SK-N-SH (cell line): ENCODE data around the gene MAP2K3. TPM values are rescaled to one million over a fixed set of nuclear protein-coding genes. Genes with fewer than 3 reads are reported as not detected.
"Not testable (repeated sequence)": the region's sequence is repeated elsewhere in the genome, so short reads cannot be mapped to it uniquely, and the experiment has no call there.

Experiments used
- CTCF ChIA-PET: fragments of 300-600, 350-600 bp; formaldehyde crosslinking; extraction: SDS; loops from one replicate; lab custom pipeline; 2021; lab: Yijun Ruan, JAX
- POLR2A ChIA-PET: fragments of 350-600 bp; sonication (Branson Sonifier 250); formaldehyde crosslinking; extraction: SDS; loops from one replicate; lab custom pipeline; 2020; ENCODE audit warnings: antibody characterized with exemption, inconsistent platforms; lab: Yijun Ruan, JAX
- DNase-seq: peaks from one replicate; pipeline ENCODE4 v3.0.0; 2012
- H2AFZ ChIP-seq: fragments of 200-600 bp; sonication (generic); 2 replicates; pipeline ENCODE4 v1.8.1; 2016; ENCODE audit warnings: antibody characterized with exemption, mild to moderate bottlenecking, low read depth
- H3F3A ChIP-seq: fragments of 200-600 bp; sonication (generic); replicated peaks from 2 replicates; pipeline ENCODE3; 2016; ENCODE audit warnings: antibody characterized with exemption, mild to moderate bottlenecking; ENCODE audit not compliant: insufficient read depth
- H3K27ac ChIP-seq, 2 experiments: fragments of 200-500 bp in 1 of 2; fragments of 200-600 bp in 1 of 2; sonication (Bioruptor generic) in 1 of 2; sonication (generic), shearing (Covaris generic) in 1 of 2; 2 replicates each; pipeline versions ENCODE4 v1.5.1 to v1.6.1; 2014 to 2016; ENCODE audit warnings: low read depth in 2 of 2, inconsistent platforms in 1 of 2, low read length in 1 of 2, mild to moderate bottlenecking in 1 of 2, mixed read lengths in 1 of 2
- H3K27me3 ChIP-seq: fragments of 200-600 bp; sonication (generic), shearing (Covaris generic); 2 replicates; pipeline ENCODE4 v1.6.1; 2016; ENCODE audit warnings: mixed run types; ENCODE audit not compliant: insufficient read depth
- H3K36me3 ChIP-seq, 2 experiments: fragments of 200-500 bp in 1 of 2; fragments of 200-600 bp in 1 of 2; sonication (Bioruptor generic) in 1 of 2; sonication (generic) in 1 of 2; replicated peaks in 1 of 2; 2 replicates each; pipeline versions ENCODE3 to v1.5.1; 2014 to 2016; ENCODE audit warnings: low read length in 1 of 2, mild to moderate bottlenecking in 1 of 2; ENCODE audit not compliant: insufficient read depth in 2 of 2, control insufficient read depth in 1 of 2
- H3K4me1 ChIP-seq, 2 experiments: fragments of 200-500 bp in 1 of 2; fragments of 200-600 bp in 1 of 2; sonication (Bioruptor generic) in 1 of 2; sonication (generic), shearing (Covaris generic) in 1 of 2; 2 replicates each; pipeline versions ENCODE4 v1.5.1 to v1.6.1; 2014 to 2016; ENCODE audit warnings: low read depth in 1 of 2, low read length in 1 of 2, mixed run types in 1 of 2; ENCODE audit not compliant: insufficient read depth in 2 of 2, control insufficient read depth in 1 of 2
- H3K4me2 ChIP-seq: fragments of 200-600 bp; sonication (generic), shearing (Covaris generic); 2 replicates; pipeline ENCODE4 v1.6.1; 2017; ENCODE audit warnings: mixed run types
- H3K4me3 ChIP-seq, 2 experiments: fragments of 200-500 bp in 1 of 2; fragments of 200-600 bp in 1 of 2; sonication (Bioruptor generic) in 1 of 2; sonication (generic), shearing (Covaris generic) in 1 of 2; 2 replicates each; pipeline versions ENCODE4 v1.5.1 to v1.8.1; 2014 to 2016; ENCODE audit warnings: low read depth in 2 of 2, inconsistent platforms in 1 of 2, low read length in 1 of 2, mild to moderate bottlenecking in 1 of 2, mixed read lengths in 1 of 2, moderate library complexity in 1 of 2
- H3K79me2 ChIP-seq: fragments of 200-600 bp; sonication (generic); 2 replicates; pipeline ENCODE4 v1.8.1; 2017; ENCODE audit warnings: mild to moderate bottlenecking; ENCODE audit not compliant: insufficient read depth
- H3K9ac ChIP-seq: fragments of 200-600 bp; sonication (generic); 2 replicates; pipeline ENCODE4 v1.6.1; 2017; ENCODE audit warnings: mixed run types
- H3K9me2 ChIP-seq: fragments of 200-600 bp; sonication (generic); 2 replicates; pipeline ENCODE4 v1.6.1; 2017; ENCODE audit warnings: mixed run types
- H3K9me3 ChIP-seq: fragments of 200-600 bp; sonication (generic); 2 replicates; pipeline ENCODE4 v1.6.1; 2017; ENCODE audit warnings: mixed run types, mild to moderate bottlenecking, moderate library complexity
- H4K20me1 ChIP-seq: fragments of 200-600 bp; sonication (generic); 2 replicates; pipeline ENCODE4 v1.6.1; 2017; ENCODE audit warnings: mild to moderate bottlenecking, mixed run types; ENCODE audit not compliant: insufficient read depth
- whole genome bisulfite sequencing: methylation state at CpG from one replicate; pipeline ENCODE4 v1.1.6; 2017; ENCODE audit warnings: low lambda C conversion rate; 5-methylcytosine and 5-hydroxymethylcytosine counted together
- polyA plus RNA-seq, 3 experiments: library from polyadenylated mRNA; depleted of rRNA; stranded (reverse); fragments of >200 nt; gene quantifications; 2 replicates each; pipeline ENCODE4 v1.2.3, GENCODE V29; 2012

MAP2K3 gene
- polyA plus RNA-seq, 1 of the 3 experiments (the other 2 are of a cell fraction) = 30.0 TPM

DNA sequence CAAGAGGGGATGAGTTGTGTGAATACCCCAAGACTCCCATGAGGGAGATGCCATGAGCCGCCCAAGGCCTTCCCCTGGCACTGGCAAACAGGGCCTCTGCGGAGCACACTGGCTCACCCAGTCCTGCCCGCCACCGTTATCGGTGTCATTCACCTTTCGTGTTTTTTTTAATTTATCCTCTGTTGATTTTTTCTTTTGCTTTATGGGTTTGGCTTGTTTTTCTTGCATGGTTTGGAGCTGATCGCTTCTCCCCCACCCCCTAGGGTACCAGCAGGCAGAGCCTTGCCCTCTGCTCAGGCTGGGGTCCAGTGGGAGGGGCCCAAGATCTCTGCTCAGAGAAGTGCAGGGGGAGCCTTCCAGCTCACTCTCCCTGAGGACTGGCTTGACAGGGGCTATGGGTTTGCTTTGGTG lies 30.2 kb downstream of the MAP2K3 start:
- H3K9me3 ChIP-seq, H3K4me1 ChIP-seq, H3K27ac ChIP-seq, DNase-seq, H3K4me3 ChIP-seq, CTCF ChIA-PET, H3F3A ChIP-seq, POLR2A ChIA-PET, H3K79me2 ChIP-seq, H3K9ac ChIP-seq, H3K9me2 ChIP-seq, H4K20me1 ChIP-seq, H3K4me2 ChIP-seq, H2AFZ ChIP-seq, H3K27me3 ChIP-seq: not testable (repeated sequence)
- peaks cover 7 to 15% of the 10 kb centered on the region in 2 experiments for H3K36me3 ChIP-seq
- WGBS = 94% methylated on average over 7 of the region's 7 CpGs

- H3K27ac ChIP-seq, H2AFZ ChIP-seq, H3K9ac ChIP-seq, DNase-seq, H3K4me3 ChIP-seq, H3F3A ChIP-seq, CTCF ChIA-PET, H3K9me2 ChIP-seq, H3K27me3 ChIP-seq, H3K4me2 ChIP-seq, H3K79me2 ChIP-seq, POLR2A ChIA-PET, H3K4me1 ChIP-seq, H3K36me3 ChIP-seq, H4K20me1 ChIP-seq, H3K9me3 ChIP-seq: not testable (repeated sequence)
- WGBS = 100% methylated on average over 3 of the region's 16 CpGs
Observed at GRCh38 chr17:21315246-21316000, 30.9 kb downstream of the MAP2K3 start.

GRCh38 chr17:21316212-21316886 lies 31.8 kb downstream of the MAP2K3 start:
- CTCF ChIA-PET, H3K9me2 ChIP-seq, H3K9ac ChIP-seq, H3K4me2 ChIP-seq, H3K36me3 ChIP-seq, H3K27me3 ChIP-seq, H2AFZ ChIP-seq, H3F3A ChIP-seq, H4K20me1 ChIP-seq, H3K4me3 ChIP-seq, H3K9me3 ChIP-seq, POLR2A ChIA-PET, H3K79me2 ChIP-seq, H3K4me1 ChIP-seq, H3K27ac ChIP-seq, DNase-seq: not testable (repeated sequence)
- 61% methylated on average over 7 of the region's 39 CpGs for WGBS

DNA sequence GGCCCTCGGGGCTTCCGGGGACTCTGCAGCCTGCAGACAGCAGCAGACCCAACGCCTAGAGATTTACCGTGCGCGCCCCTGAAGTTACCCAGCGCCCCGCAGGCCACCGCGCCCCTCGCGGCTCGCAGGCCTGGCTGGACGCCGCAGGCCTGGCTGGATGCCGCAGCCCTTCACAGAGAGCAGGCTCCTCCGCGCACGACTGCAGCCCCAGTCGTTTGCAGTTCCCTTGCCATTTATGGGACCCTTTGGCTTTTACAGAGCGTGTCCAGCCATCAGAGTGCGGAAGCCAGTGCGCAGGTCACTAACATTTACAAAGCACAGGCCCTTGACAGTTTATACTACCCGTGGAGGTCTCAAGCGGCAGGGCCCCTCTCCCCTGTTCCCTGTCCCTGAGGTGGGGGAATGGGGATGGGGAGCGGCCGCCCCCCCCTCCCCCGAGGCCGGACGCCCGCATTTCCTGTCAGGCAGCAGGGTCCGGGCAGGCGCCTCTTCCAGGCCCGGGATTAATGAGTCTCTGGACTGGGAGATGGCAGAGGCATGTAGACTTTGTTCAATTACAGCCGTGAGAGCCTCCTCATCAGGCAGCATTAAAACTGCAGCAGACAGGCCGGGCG lies 32.5 kb downstream of the MAP2K3 start:
- peak; percentile 51 for DNase-seq
- H3K27me3 ChIP-seq, H2AFZ ChIP-seq, H3K9me3 ChIP-seq, H4K20me1 ChIP-seq, H3K4me1 ChIP-seq, H3K36me3 ChIP-seq, H3K9me2 ChIP-seq, H3K27ac ChIP-seq, H3K9ac ChIP-seq, H3F3A ChIP-seq, H3K79me2 ChIP-seq, CTCF ChIA-PET, POLR2A ChIA-PET, H3K4me2 ChIP-seq, H3K4me3 ChIP-seq: not testable (repeated sequence)
- WGBS = 79% methylated on average over 5 of the region's 37 CpGs

DNA sequence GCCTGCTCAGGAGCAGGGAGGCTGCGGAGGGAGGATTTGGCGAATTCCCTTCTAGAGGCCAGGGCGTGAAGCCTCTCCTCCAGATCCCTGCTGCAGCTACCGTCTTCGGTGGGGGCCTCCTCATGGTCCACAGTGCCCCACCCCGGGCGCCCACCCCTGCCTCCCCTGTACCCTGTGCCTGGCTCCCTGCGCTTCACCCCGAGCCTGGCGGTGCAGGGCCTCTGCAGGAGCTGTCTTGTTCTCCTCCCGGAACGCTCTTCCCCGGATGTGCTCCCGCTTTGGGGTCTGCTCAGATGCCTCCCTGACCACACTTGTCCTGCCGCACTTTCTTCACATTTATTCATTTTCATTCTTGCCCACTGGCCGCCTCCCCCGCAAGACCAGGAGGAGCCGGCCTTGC lies 33.3 kb downstream of the MAP2K3 start:
- H3K27me3 ChIP-seq, H3F3A ChIP-seq, H3K36me3 ChIP-seq, H2AFZ ChIP-seq, H3K4me3 ChIP-seq, H3K9me2 ChIP-seq, DNase-seq, H3K27ac ChIP-seq, H3K4me2 ChIP-seq, H4K20me1 ChIP-seq, H3K9ac ChIP-seq, POLR2A ChIA-PET, H3K4me1 ChIP-seq, H3K9me3 ChIP-seq, H3K79me2 ChIP-seq: not testable (repeated sequence)
- WGBS = 61% methylated on average over 18 of the region's 18 CpGs
- CTCF ChIA-PET = interaction anchor here (1.1 kb wide), 1 partner anchor 38 kb away, joined by 4 read pairs; no protein-coding TSS in a partner anchor
